ENCODE measurements around the gene LRFN2. TPM values are rescaled to one million over a fixed set of nuclear protein-coding genes. Genes with fewer than 3 reads are reported as not detected.
A peak's percentile ranks its signal among the peaks of the same experiment; 100 is the strongest.

LRFN2 gene
- total RNA-seq, 1 donor from 2014 or later: not detected

DNA sequence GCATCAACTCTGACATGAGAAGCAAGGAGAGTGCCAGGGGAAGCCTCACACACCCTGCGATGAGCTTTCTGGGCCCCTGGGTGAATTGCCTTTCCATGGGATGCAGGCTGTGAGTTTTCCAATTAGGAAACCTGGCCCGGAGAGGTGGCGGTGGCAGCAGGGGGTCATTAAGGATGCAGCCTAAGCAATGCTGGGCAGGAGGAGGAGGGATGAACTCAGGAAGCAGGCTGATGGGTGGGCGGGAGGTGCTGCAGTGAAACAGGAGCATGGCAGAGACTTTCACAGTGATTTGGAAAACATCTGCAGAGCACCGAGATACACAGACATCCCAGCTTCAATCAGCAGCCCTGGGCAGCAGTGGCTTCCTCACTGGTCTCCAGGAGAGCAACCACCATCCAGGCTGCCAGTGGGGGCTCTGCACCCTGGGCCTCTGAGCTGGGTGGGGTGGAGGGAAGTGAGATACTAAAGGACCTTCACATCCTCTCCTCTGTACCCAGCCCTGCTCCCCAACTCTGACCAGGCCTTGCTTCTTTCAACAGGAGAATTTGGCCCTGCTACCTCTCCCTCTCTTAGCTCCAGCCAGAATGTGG, 44.9 kb downstream of the LRFN2 start:
- no peak for DNase-seq

GRCh38 chr6:40541556-40542174, 45.5 kb downstream of the LRFN2 start:
- no peak for DNase-seq

DNA sequence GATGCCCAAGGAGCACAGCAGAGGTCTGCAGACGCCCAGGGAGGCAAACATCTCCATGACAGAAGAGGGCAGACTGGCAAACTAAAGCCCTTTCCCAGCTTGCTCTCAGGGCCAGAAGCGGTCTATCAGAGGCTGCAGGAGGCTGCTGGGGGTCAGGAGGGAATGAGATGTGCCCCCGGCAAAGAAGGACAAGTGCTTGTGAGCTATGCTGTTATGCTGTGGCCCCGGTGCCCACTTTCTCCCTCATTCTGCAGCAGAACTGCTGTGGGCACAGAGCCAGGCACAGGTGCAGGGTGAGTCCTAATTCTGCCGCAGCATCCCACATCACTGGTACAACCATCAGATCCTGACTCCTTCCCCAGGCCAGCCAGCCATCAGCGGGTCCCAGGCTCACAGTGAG, 46.4 kb downstream of the LRFN2 start:
- no peak for DNase-seq

- DNase-seq: no peak
Measured at GRCh38 chr6:40539853-40540252, 47.3 kb downstream of the LRFN2 start.

DNA sequence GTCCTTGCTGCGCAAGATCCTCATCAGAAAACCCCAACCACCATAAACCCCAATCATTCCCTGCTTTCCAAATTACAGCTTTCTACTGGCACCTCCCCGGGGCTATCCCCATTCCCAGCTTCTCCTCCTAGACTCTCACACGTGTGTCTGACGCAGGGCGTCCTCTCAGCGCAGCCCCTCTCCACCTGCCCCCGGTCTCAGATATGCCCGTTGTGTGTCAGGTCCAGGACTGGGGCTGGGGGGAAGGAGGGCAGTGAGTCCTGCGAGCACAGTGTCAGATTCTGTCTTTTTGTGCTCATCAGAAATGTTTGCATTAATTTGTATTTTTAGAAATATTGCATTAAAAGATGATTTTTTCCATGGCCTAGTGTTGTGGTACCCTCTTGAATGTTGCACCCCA, 48.6 kb downstream of the LRFN2 start:
- DNase-seq: no peak

DNA sequence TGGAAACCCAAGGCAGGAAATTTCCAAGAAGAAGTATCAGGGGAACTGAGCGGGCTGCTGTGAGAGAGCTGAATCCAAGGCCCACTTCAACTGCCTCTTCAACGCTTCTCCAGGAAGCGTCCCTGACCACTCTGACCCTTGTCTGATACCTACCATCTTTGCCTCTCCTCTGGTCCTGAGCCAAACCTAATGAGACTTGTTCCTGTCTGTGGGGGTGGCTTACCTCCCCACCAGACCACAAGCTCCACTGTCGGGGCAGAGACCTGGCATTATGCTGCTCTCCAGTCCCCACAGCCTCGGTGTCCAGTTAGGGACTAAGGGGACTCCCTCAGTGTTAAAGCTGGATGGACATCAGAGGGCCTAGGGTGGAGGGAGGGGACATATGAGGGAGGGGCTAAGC, 49.7 kb downstream of the LRFN2 start:
- DNase-seq: no peak

GRCh38 chr6:40536442-40536841, 50.7 kb downstream of the LRFN2 start:
- peak; percentile 31 for DNase-seq

DNA sequence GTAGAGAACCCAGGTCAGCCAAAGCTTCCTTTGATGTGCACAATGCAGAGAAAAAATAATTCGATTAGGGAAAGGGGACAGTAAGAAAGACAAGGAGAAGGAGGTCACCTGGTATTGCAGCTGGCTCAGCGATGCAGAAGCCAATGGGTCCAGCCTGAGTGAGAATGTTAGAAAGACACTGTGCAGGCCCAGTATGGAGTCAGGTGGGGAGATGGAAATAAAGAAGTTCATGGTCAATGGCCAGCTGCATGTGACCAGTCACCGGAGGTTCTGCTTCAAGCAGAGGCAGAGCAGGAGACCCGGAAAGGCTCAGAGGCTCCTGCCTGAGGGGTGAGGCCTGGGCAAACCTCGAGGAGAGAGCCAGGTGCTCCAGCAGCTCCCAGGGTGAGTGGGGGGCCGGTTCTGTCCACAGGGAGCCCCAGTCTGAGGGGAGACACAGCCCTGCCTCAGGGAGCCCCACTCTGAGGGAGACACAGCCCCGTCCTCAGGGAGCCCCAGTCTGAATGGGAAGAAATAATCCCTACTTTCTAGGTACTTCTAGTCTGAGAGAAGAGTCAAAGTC, 51.3 kb downstream of the LRFN2 start:
- no peak for DNase-seq

DNA sequence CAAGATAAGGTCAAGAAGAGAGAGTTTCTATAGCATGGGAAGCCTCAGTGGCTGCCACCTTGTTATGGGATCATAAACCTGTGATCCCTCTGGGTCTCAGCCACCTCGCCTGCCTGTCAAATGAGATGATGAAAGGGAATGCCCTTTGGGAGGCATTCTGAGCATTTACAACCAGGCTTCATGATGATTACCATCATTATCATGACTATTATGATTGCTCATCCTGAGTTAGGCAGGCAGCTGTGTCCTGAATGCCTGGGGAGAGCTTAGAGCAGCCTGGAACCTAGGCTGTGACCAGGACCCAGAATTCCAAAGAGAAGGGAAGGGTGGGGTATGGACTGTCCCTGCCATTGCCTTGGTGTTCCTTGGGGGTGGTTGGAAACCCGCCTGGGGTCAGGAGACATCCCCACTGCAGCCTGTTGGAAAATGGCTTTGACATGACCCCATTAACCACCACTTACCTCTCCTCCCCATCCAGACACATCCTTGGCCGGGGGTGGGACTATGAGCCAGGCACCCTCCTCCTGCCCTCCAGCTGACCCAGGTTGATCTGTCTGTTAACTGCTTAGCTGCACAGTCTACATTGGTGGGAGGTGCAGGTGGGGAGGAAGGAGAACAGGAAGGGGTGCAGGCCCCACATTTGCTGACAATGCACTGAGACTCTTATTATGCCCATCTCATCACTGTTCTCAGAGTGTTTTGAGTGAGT, 51.9 kb downstream of the LRFN2 start:
- no peak for DNase-seq

GRCh38 chr6:40532349-40533000, 54.7 kb downstream of the LRFN2 start:
- DNase-seq: no peak

- no peak for DNase-seq
Measured at GRCh38 chr6:40529919-40530318, 57.2 kb downstream of the LRFN2 start.

DNA sequence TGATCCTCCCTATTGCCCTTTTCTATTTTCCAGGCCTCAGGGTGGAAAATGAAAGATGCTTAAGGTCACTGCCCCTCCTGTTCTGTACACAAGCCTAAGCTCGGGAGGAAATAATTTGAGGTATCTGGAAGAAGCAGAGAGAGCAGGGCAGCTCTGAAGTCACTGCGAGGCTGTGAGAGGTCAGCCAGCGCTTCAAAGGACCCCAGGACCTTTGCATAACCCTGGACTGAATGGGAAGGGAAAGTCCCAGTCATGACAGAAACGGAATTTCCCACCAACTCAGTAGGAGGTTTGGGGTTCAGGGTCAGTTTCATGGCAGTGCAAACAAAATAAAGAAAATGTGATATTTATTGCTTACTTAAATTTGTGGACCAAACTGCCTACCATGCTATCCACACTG, 58.1 kb downstream of the LRFN2 start:
- DNase-seq: no peak

GRCh38 chr6:40528051-40528450, 59.1 kb downstream of the LRFN2 start:
- no peak for DNase-seq

GRCh38 chr6:40526036-40526435, 61.1 kb downstream of the LRFN2 start:
- no peak for DNase-seq

DNA sequence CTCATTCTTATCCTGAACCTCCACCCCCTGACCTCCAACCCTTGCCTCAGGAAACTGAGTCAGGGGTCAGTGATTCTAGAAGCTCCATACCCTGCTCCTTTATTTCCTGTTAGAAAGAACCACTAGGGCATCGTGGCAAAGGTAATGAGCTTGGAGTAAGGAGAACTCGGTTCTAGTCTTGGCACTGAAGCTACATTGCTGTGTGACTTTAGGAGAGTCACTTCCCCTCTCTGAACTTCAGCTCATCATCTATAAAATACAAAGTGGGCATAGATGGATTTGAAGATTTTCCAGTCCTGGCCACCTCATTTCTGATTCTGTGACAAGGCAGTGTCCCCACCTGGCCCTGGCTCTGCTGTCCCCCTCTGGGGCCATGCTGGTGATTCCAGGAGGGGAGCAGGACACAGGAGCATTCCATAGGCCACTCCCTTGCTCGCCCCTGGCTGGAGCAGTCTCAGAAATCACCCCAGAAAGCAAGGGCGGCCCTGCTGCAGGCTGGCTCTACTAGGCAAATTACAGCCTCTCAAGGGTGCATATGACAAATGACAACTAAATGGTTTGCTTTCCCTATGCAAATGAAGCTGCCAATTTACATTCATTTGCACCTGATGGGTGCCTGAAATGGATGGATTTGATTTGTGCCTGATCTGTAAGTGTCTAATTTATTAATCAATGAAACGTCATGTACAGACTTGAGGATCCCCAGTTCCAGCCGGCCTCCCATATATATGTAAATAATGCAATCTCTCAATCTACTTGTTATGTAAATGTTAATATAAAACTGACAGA, 62.2 kb downstream of the LRFN2 start:
- DNase-seq: no peak

- DNase-seq: no peak
Measured at GRCh38 chr6:40523505-40524172, 63.5 kb downstream of the LRFN2 start.

DNA sequence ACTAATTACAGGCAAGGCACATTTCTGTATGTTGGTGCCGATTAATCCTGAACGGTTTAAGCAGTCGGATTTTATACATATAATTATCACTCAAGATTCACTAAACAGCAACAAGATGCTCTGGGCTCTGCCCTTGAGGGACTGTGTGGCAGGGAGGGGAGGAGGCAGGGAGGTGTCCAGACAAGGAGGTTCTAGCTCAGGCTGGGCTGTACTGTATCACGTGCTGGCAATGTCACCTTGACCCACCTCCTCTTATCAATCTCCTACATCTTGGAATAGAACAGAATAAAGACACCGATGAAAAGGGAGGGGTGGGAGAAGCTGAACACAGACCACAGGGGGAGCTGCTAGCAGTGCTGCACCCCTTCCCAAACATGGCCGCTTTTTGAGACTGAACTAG, 65.7 kb downstream of the LRFN2 start:
- no peak for DNase-seq

DNA sequence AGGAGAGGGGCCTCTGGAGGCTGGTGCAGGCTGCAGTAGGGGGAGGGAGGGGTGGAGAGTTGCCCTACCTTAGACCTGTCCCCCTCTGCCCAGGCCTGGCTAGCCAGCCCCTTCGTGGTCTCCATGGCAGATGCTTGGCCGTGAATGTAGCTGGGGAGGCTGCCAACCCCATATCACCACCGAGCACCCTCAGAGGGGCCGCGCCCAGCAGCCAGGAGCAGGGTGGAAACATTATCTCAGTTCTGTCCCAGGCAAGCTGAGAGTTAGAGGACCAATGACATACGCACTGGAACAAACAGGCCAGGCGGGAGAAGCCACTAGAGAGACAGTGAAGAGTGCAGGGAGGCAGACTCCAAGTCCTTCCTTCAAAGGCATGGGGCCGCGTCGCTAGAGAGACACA, 66.5 kb downstream of the LRFN2 start:
- DNase-seq: no peak

DNA sequence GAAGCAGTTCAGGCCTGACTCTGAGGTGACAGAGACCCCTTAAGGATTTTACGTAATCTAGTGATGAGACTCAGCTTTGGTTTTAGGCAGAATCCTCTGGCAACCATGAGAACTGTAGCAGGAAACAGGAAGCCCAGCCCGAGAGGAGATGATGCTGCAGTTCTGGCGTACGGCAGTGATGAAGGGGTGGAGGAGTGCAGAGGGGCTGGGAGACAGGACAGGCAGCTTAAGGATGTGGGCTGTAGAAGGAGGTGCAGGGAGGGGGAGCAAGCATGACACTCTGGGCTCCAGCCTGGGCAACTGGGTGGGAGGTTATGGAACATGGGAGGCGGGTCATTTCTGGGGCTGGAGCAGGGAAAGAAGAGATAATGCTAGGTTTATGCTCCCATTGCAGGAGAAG, 67.1 kb downstream of the LRFN2 start:
- no peak for DNase-seq

DNA sequence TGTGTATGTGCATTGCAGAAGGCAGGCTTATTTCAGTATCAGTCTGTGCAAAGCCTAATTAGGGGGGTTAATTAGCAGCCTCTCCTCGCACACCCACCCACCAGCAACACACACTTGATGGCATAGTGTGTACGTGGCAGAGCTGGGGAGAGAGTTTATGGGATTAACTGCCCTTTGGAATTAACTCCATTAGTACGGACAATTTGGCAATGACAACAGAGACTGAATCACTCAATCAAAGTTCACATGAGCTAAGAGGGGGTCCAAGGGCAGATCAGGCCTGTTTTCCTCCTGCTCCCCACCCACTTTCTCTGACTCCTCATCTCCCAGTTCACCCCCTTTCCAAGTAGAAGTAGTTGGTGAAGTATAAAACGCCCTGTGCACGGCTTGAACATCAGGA, 69.5 kb downstream of the LRFN2 start:
- no peak for DNase-seq

GRCh38 chr6:40516429-40516828, 70.7 kb downstream of the LRFN2 start:
- no peak for DNase-seq

DNA sequence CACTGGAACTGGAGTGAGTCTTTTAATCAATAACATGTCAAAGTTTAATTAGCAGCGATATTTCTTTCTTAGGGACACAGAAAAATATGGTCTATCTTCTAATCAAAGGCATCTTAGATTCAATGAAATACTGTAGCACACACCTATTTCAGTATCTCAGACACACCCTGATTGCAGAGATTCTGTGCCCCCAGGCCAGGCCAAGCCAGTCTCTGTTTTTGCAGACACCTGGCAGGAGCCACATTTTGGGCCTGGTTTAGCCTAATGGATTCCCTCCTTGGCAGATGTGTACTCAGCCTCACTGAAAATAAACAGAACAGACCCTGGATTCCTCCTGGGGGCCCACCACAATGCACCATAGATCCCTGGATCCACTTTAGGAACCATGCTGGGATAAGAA, 74.8 kb downstream of the LRFN2 start:
- no peak for DNase-seq

Data from dermis blood vessel endothelial cell (primary cell).